K562 (cell line): ENCODE data around the gene SCYL1. TPM values are rescaled to one million over a fixed set of nuclear protein-coding genes. Genes with fewer than 3 reads are reported as not detected.
A peak's percentile ranks its signal among the peaks of the same experiment; 100 is the strongest.

ENCODE experiments used
- BACH1 ChIP-seq: fragments of 200-800 bp; sonication (Bioruptor generic); IDR thresholded peaks from 2 replicates; pipeline ENCODE4 v1.6.1; 2016; ENCODE audit warnings: missing genetic modification characterization, missing compliant biosample characterization
- BRCA1 ChIP-seq, 2 experiments: fragments of 450-650 bp in 1 of 2; sonication (generic) in 1 of 2; formaldehyde crosslinking in 1 of 2; IDR thresholded peaks; 2 replicates each; pipeline versions ENCODE4 v1.5.0 to v1.6.1; 2017 to 2020; ENCODE audit warnings: mild to moderate bottlenecking in 1 of 2, missing genetic modification reagents in 1 of 2
- BRD4 ChIP-seq: fragments of 200-600 bp; sonication (generic); IDR thresholded peaks from 2 replicates; pipeline ENCODE4 v1.6.1; 2017; ENCODE audit warnings: inconsistent platforms
- CBFA2T2 ChIP-seq: fragments of 450-650 bp; conservative IDR thresholded peaks from 2 replicates; pipeline ENCODE4 v1.6.1; 2017; ENCODE audit warnings: mild to moderate bottlenecking
- CC2D1A ChIP-seq: fragments of 450-650 bp; IDR thresholded peaks from 2 replicates; pipeline ENCODE4 v1.6.1; 2017; ENCODE audit warnings: mild to moderate bottlenecking
- EHMT2 ChIP-seq: fragments of 450-650 bp; IDR thresholded peaks from 2 replicates; pipeline ENCODE4 v1.6.1; 2018; ENCODE audit warnings: antibody characterized with exemption
- FOXP4 ChIP-seq: sonication (generic); formaldehyde crosslinking; IDR thresholded peaks from 2 replicates; pipeline ENCODE4 v1.8.0; 2022; ENCODE audit warnings: mild to moderate bottlenecking, missing genetic modification reagents, borderline replicate concordance
- MAZ ChIP-seq, 2 experiments: fragments of 450-650 bp in 1 of 2; sonication (generic) in 1 of 2; formaldehyde crosslinking; IDR thresholded peaks in 1 of 2; conservative IDR thresholded peaks in 1 of 2; 2 replicates each; pipeline versions ENCODE4 v1.4.0 to v1.5.0; 2020; ENCODE audit warnings: mild to moderate bottlenecking in 1 of 2, missing genetic modification reagents in 1 of 2
- MBD2 ChIP-seq: sonication (generic); IDR thresholded peaks from 2 replicates; pipeline ENCODE4 v1.6.1; 2016; ENCODE audit warnings: low read depth, borderline replicate concordance
- NCOR1 ChIP-seq: fragments of 450-650 bp; IDR thresholded peaks from 2 replicates; pipeline ENCODE4 v1.6.1; 2016; ENCODE audit warnings: mild to moderate bottlenecking, moderate library complexity
- NR3C1 ChIP-seq: sonication (generic); formaldehyde crosslinking; IDR thresholded peaks from 2 replicates; pipeline ENCODE4 v1.8.1; 2022; ENCODE audit warnings: missing genetic modification reagents
- NUFIP1 ChIP-seq: fragments of 450-650 bp; IDR thresholded peaks from 2 replicates; pipeline ENCODE4 v1.6.1; 2018; ENCODE audit not compliant: partially characterized antibody
- POLR2A ChIP-seq: fragments of 450-650 bp; conservative IDR thresholded peaks from 2 replicates; pipeline ENCODE4 v1.6.1; 2016
- POLR2G ChIP-seq: fragments of 200-400 bp; formaldehyde crosslinking; IDR thresholded peaks from 2 replicates; pipeline ENCODE4 v1.6.1; 2017; ENCODE audit warnings: low read depth, mild to moderate bottlenecking, antibody characterized with exemption, low read length, moderate library complexity
- PREB ChIP-seq: sonication (generic); formaldehyde crosslinking; IDR thresholded peaks from 2 replicates; pipeline ENCODE4 v1.8.1; 2023; ENCODE audit warnings: mild to moderate bottlenecking, missing genetic modification reagents
- RBM34 ChIP-seq: fragments of 200-400 bp; formaldehyde crosslinking; IDR thresholded peaks from 2 replicates; pipeline ENCODE4 v1.6.1; 2018; ENCODE audit warnings: low read length, borderline replicate concordance; ENCODE audit not compliant: insufficient read depth
- TFAP4 ChIP-seq: sonication (generic); formaldehyde crosslinking; IDR thresholded peaks from 2 replicates; pipeline ENCODE4 v1.8.0; 2022; ENCODE audit warnings: missing genetic modification reagents, mild to moderate bottlenecking, moderate library complexity, borderline replicate concordance
- YY1 ChIP-seq, 3 experiments: IDR thresholded peaks; 2 replicates each; pipeline ENCODE4 v1.6.1; 2011; ENCODE audit warnings: low read length in 2 of 3, mild to moderate bottlenecking in 2 of 3, moderate library complexity in 2 of 3, borderline replicate concordance in 1 of 3, control low read depth in 1 of 3, low read depth in 1 of 3; ENCODE audit not compliant: insufficient read depth in 3 of 3, insufficient replicate concordance in 2 of 3, control insufficient read depth in 1 of 3, insufficient read length in 1 of 3; ENCODE audit errors: extremely low read depth in 1 of 3
- ZC3H4 ChIP-seq: sonication (generic); formaldehyde crosslinking; IDR thresholded peaks from 2 replicates; pipeline ENCODE4 v1.9.0; 2021; ENCODE audit warnings: missing genetic modification reagents, borderline replicate concordance
- ZNF584 ChIP-seq: fragments of 200-800 bp; sonication (Bioruptor generic); IDR thresholded peaks from 2 replicates; pipeline ENCODE4 v1.6.1; 2016; ENCODE audit warnings: low read depth, mild to moderate bottlenecking, missing genetic modification characterization, missing compliant biosample characterization
- ZNF76 ChIP-seq: fragments of 250-450 bp; sonication (Bioruptor Pico); IDR thresholded peaks from 2 replicates; pipeline ENCODE4 v1.4.0; 2020; ENCODE audit warnings: mild to moderate bottlenecking, moderate library complexity, borderline replicate concordance
- polyA plus RNA-seq, 8 experiments: library from polyadenylated mRNA; depleted of rRNA in 4 of 8; stranded (reverse) in 5 of 8; unstranded in 3 of 8; fragments of >200 nt; fragmentation: Nextera tagmentation in 2 of 8; fragmentation: Illumina TruSeq in 1 of 8; extraction: Ambion mirVana in 2 of 8; extraction: Trizol in 1 of 8; gene quantifications; 2 replicates each; pipeline versions ENCODE4 v1.2.1 to v1.2.3, GENCODE V29; 2011 to 2014; ENCODE audit warnings: inconsistent platforms in 1 of 8, missing spikeins in 1 of 8
- total RNA-seq, 7 experiments: library from RNA; depleted of rRNA in 6 of 7; stranded (reverse); fragments of >200 nt in 6 of 7; fragmentation: Illumina TruSeq in 2 of 7; extraction: Trizol in 2 of 7; gene quantifications; 2 replicates each; pipeline versions ENCODE4 v1.2.1 to v1.2.3, GENCODE V29; 2011 to 2021; ENCODE audit warnings: low replicate concordance in 1 of 7

Gene SCYL1
- total and polyA plus RNA-seq, 9 of the 15 experiments (the other 6 are each of a cell fraction or from before 2014, with no cell fraction given), result 1.9 to 145 (median 57.6) TPM

- peak; percentile 97 for TF ChIP-seq MAZ (CRISPR knock-in tag; conservative IDR thresholded peaks at IDR 0.05 in 1 of 2, IDR thresholded peaks at IDR 0.05 in 1 of 2)
- peak; percentile 58; the same call in 1 of the 2 replicates for TF ChIP-seq ZNF584 (CRISPR knock-in tag)
- peak; percentile 83 for TF ChIP-seq TFAP4
- peak; percentile 95; the same call in 1 of the 2 replicates for TF ChIP-seq PREB (CRISPR knock-in tag)
- TF ChIP-seq FOXP4 (CRISPR knock-in tag), result no peak
- peak; percentile 69; the same call in 1 of the 2 replicates for TF ChIP-seq ZNF76 (CRISPR knock-in tag)
- TF ChIP-seq RBM34, result no peak
- no peak for TF ChIP-seq NR3C1
- peak in 1 of 3 experiments; percentile 53 for TF ChIP-seq YY1 (IDR thresholded peaks at IDR 0.05; ENCODE audit: borderline replicate concordance in 1 of 3, control insufficient read depth in 1 of 3, extremely low read depth in 1 of 3, insufficient read depth in 3 of 3, insufficient read length in 1 of 3, insufficient replicate concordance in 2 of 3, low read depth in 1 of 3, low read length in 2 of 3)
- TF ChIP-seq EHMT2, result 0 out of 2 replicates have a peak, but pooled peaks have one; percentile 46
- peak; percentile 92 for TF ChIP-seq POLR2A
- peak; percentile 96 for TF ChIP-seq CBFA2T2
- peak; percentile 40; the same call in 1 of the 2 replicates for TF ChIP-seq BACH1 (tag)
- peak; percentile 71; the same call in 1 of the 2 replicates for TF ChIP-seq BRD4
- TF ChIP-seq NCOR1, result peak; percentile 90
- no peak for TF ChIP-seq NUFIP1
- TF ChIP-seq MBD2, result peak; percentile 73; the same call in 1 of the 2 replicates
- peak; percentile 99 for TF ChIP-seq POLR2G
- TF ChIP-seq BRCA1 (IDR thresholded peaks at IDR 0.05), result no peak
- TF ChIP-seq BRCA1 (CRISPR knock-in tag; IDR thresholded peaks at IDR 0.05), result no peak
- peak; percentile 71 for TF ChIP-seq CC2D1A
- peak; percentile 93; the same call in 1 of the 2 replicates for TF ChIP-seq ZC3H4 (CRISPR knock-in tag)
Measured at GRCh38 chr11:65477149-65477965, 47.5 kb upstream of the SCYL1 start (continued).
